KMS-11 (cell line): Measurements from ENCODE around the gene LRRC8D.

Experiments used
- H2AFZ ChIP-seq: fragments of 200-600 bp; sonication (generic); 2 replicates; pipeline ENCODE4 v1.6.1; 2016; ENCODE audit warnings: antibody characterized with exemption, mixed run types, low read depth
- H3K27ac ChIP-seq: fragments of 200-600 bp; sonication (generic); 2 replicates; pipeline ENCODE4 v1.6.1; 2016; ENCODE audit warnings: mild to moderate bottlenecking, mixed run types
- H3K27me3 ChIP-seq: fragments of 200-600 bp; sonication (generic); 2 replicates; pipeline ENCODE4 v1.6.1; 2017; ENCODE audit warnings: mild to moderate bottlenecking, low read depth, mixed run types, moderate library complexity; ENCODE audit not compliant: insufficient read depth
- H3K36me3 ChIP-seq: fragments of 200-600 bp; sonication (generic); 2 replicates; pipeline ENCODE4 v1.6.1; 2017; ENCODE audit warnings: mild to moderate bottlenecking, mixed run types; ENCODE audit not compliant: insufficient read depth
- H3K4me1 ChIP-seq: fragments of 200-600 bp; sonication (generic); 2 replicates; pipeline ENCODE4 v1.6.1; 2016; ENCODE audit warnings: mild to moderate bottlenecking, low read depth, mixed run types; ENCODE audit not compliant: poor library complexity, severe bottlenecking
- H3K4me2 ChIP-seq: fragments of 200-600 bp; sonication (generic); 2 replicates; pipeline ENCODE4 v1.7.0; 2016; ENCODE audit warnings: mild to moderate bottlenecking, mixed run types
- H3K4me3 ChIP-seq: fragments of 200-600 bp; sonication (generic); IDR thresholded peaks from 2 replicates; pipeline ENCODE4 v1.6.1; 2017; ENCODE audit warnings: low read depth, low read length, mixed read lengths; ENCODE audit not compliant: insufficient read depth
- H3K79me2 ChIP-seq: fragments of 200-600 bp; sonication (generic); 2 replicates; pipeline ENCODE4 v1.6.1; 2016; ENCODE audit warnings: low read depth, mixed run types; ENCODE audit not compliant: insufficient read depth
- H3K9ac ChIP-seq: fragments of 200-600 bp; sonication (generic); 2 replicates; pipeline ENCODE4 v1.6.1; 2016; ENCODE audit warnings: mild to moderate bottlenecking, mixed run types
- H4K20me1 ChIP-seq: fragments of 200-600 bp; sonication (generic); 2 replicates; pipeline ENCODE4 v1.6.1; 2016; ENCODE audit warnings: mild to moderate bottlenecking, mixed run types; ENCODE audit not compliant: insufficient read depth
- TF ChIP-seq, protein P1 (sequence below): fragments of 200-600 bp; sonication (generic); conservative IDR thresholded peaks from 2 replicates; pipeline ENCODE4 v1.6.1; 2017; ENCODE audit warnings: low read depth, mild to moderate bottlenecking, antibody characterized with exemption, low read length, moderate library complexity, mixed read lengths

LRRC8D gene

GRCh38 chr1:89908672-89909436, 88.0 kb downstream of the LRRC8D start:
- no peak overlapping the region for H3K9ac ChIP-seq

DNA sequence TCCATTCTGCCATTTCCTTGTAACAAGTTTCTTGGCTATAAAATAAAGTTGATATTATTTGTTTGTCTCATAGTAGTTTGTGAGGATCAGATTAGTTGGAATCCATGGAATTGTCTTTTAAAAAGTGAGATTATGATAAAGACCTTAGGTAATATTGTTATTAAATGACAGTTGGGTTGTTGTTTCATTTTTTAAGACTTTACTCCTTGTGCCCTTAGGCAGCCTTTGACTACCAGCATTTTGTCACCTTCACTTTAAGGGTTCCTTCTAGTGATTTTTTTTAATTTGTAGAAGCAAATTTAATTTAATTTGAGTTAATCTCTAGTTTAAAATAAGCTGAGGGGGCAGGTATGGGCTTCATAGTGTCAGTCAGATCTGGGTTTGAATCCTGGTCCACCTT, 89.4 kb downstream of the LRRC8D start:
- Histone ChIP-seq H3K36me3 (no peaks in the 10 kb centered on the region), H3K9ac (no peak overlapping the region), H3K27ac (no peak overlapping the region), H3K27me3 (no peaks in the 10 kb centered on the region), H3K79me2 (no peaks in the 10 kb centered on the region), H4K20me1 (no peaks in the 10 kb centered on the region), H3K4me2 (no peak overlapping the region), H3K4me3 (no peak overlapping the region), H2AFZ (no peak overlapping the region), H3K4me1 (no peaks in the 10 kb centered on the region)
- TF ChIP-seq, protein P1, sequence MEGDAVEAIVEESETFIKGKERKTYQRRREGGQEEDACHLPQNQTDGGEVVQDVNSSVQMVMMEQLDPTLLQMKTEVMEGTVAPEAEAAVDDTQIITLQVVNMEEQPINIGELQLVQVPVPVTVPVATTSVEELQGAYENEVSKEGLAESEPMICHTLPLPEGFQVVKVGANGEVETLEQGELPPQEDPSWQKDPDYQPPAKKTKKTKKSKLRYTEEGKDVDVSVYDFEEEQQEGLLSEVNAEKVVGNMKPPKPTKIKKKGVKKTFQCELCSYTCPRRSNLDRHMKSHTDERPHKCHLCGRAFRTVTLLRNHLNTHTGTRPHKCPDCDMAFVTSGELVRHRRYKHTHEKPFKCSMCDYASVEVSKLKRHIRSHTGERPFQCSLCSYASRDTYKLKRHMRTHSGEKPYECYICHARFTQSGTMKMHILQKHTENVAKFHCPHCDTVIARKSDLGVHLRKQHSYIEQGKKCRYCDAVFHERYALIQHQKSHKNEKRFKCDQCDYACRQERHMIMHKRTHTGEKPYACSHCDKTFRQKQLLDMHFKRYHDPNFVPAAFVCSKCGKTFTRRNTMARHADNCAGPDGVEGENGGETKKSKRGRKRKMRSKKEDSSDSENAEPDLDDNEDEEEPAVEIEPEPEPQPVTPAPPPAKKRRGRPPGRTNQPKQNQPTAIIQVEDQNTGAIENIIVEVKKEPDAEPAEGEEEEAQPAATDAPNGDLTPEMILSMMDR, result no peak

More at GRCh38 chr1:89908672-89909436, 88.0 kb downstream of the LRRC8D start:
- Histone ChIP-seq H3K27me3 (no peaks in the 10 kb centered on the region), H3K27ac (no peak overlapping the region), H4K20me1 (no peaks in the 10 kb centered on the region), H3K4me1 (no peaks in the 10 kb centered on the region), H2AFZ (no peak overlapping the region), H3K4me3 (no peak overlapping the region), H3K36me3 (no peaks in the 10 kb centered on the region), H3K4me2 (no peak overlapping the region), H3K79me2 (no peaks in the 10 kb centered on the region)
- TF ChIP-seq, protein P1, result no peak

- Histone ChIP-seq H3K4me3 (no peak overlapping the region), H3K27ac (no peak overlapping the region), H3K27me3 (no peaks in the 10 kb centered on the region), H3K36me3 (no peaks in the 10 kb centered on the region), H3K4me1 (no peaks in the 10 kb centered on the region), H4K20me1 (no peaks in the 10 kb centered on the region), H2AFZ (no peak overlapping the region), H3K79me2 (no peaks in the 10 kb centered on the region), H3K4me2 (no peak overlapping the region), H3K9ac (no peak overlapping the region)
- TF ChIP-seq, protein P1, result no peak
These were observed 89.9 kb downstream of the LRRC8D start for GRCh38 chr1:89910780-89911179.

GRCh38 chr1:89911191-89911991, 90.6 kb downstream of the LRRC8D start:
- no peak overlapping the region for H3K27ac ChIP-seq
- no peaks in the 10 kb centered on the region for H3K27me3 ChIP-seq
- no peaks in the 10 kb centered on the region for H4K20me1 ChIP-seq
- H3K4me1 ChIP-seq, result no peaks in the 10 kb centered on the region
- H3K9ac ChIP-seq, result no peak overlapping the region
- no peaks in the 10 kb centered on the region for H3K79me2 ChIP-seq
- H2AFZ ChIP-seq, result no peak overlapping the region
- no peak overlapping the region for H3K4me3 ChIP-seq
- no peak overlapping the region for H3K4me2 ChIP-seq
- TF ChIP-seq, protein P1, result no peak
- no peaks in the 10 kb centered on the region for H3K36me3 ChIP-seq
